Nephron (organoid): ENCODE data around the gene DSCAML1.

Experiments
- H3K27ac Mint-ChIP-seq, 3 experiments: 2 replicates each; pipeline ENCODE4 v1.8.0; 2020; ENCODE audit warnings: mixed read lengths in 3 of 3, mild to moderate bottlenecking in 2 of 3, moderate library complexity in 1 of 3
- H3K27me3 Mint-ChIP-seq: 2 replicates; pipeline ENCODE4 v1.8.0; 2021; ENCODE audit warnings: low read depth, mild to moderate bottlenecking, moderate library complexity, mixed read lengths
- H3K36me3 Mint-ChIP-seq: 2 replicates; pipeline ENCODE4 v1.8.0; 2020; ENCODE audit warnings: low read depth, mixed read lengths
- H3K4me1 Mint-ChIP-seq: 2 replicates; pipeline ENCODE4 v1.8.0; 2020; ENCODE audit warnings: mixed read lengths
- H3K4me3 Mint-ChIP-seq, 3 experiments: 2 replicates each; pipeline ENCODE4 v1.8.0; 2020; ENCODE audit warnings: mild to moderate bottlenecking in 3 of 3, mixed read lengths in 3 of 3, moderate library complexity in 2 of 3
- H3K9me3 Mint-ChIP-seq: 2 replicates; pipeline ENCODE4 v1.8.0; 2020; ENCODE audit warnings: mixed read lengths
- CTCF ChIP-seq, 3 experiments: fragments of 200-600 bp; sonication (generic); IDR thresholded peaks; one replicate each; pipeline ENCODE4 v1.5.0; 2021; ENCODE audit warnings: antibody characterized with exemption in 3 of 3; ENCODE audit not compliant: unreplicated experiment in 3 of 3

DSCAML1 gene

GRCh38 chr11:117646411-117646810 lies 150.6 kb downstream of the DSCAML1 start:
- H3K4me1 Mint-ChIP-seq, result peaks cover 44% of the 10 kb centered on the region
- H3K4me3 Mint-ChIP-seq, result peak overlapping the region in 1 of 3 experiments; percentile 40
- peak overlapping the region; percentile 14 to 53 (median 16) for H3K27ac Mint-ChIP-seq
- H3K9me3 Mint-ChIP-seq, result no peaks in the 10 kb centered on the region
- no peak for TF ChIP-seq CTCF (IDR thresholded peaks at IDR 0.05; ENCODE audit: unreplicated experiment in 3 of 3)
- peaks cover 30% of the 10 kb centered on the region for H3K27me3 Mint-ChIP-seq
- H3K36me3 Mint-ChIP-seq, result no peaks in the 10 kb centered on the region

- no peak overlapping the region for H3K27ac Mint-ChIP-seq
- no peaks in the 10 kb centered on the region for H3K36me3 Mint-ChIP-seq
- H3K9me3 Mint-ChIP-seq, result no peaks in the 10 kb centered on the region
- H3K4me3 Mint-ChIP-seq, result no peak overlapping the region
- TF ChIP-seq CTCF (IDR thresholded peaks at IDR 0.05; ENCODE audit: unreplicated experiment in 3 of 3), result no peak
- peaks cover 42% of the 10 kb centered on the region for H3K4me1 Mint-ChIP-seq
- peaks cover 34% of the 10 kb centered on the region for H3K27me3 Mint-ChIP-seq
These were observed 152.4 kb downstream of the DSCAML1 start for GRCh38 chr11:117644403-117645155.

- Mint-ChIP-seq H3K4me3 (no peak overlapping the region), H3K27me3 (peaks cover 37% of the 10 kb centered on the region), H3K9me3 (no peaks in the 10 kb centered on the region), H3K27ac (no peak overlapping the region), H3K4me1 (peaks cover 37% of the 10 kb centered on the region), H3K36me3 (no peaks in the 10 kb centered on the region)
- TF ChIP-seq CTCF (IDR thresholded peaks at IDR 0.05; ENCODE audit: unreplicated experiment in 3 of 3), result no peak
These were observed 153.3 kb downstream of the DSCAML1 start for GRCh38 chr11:117643606-117644300.

- Mint-ChIP-seq H3K27me3 (peaks cover 37% of the 10 kb centered on the region), H3K36me3 (no peaks in the 10 kb centered on the region), H3K27ac (no peak overlapping the region), H3K4me3 (no peak overlapping the region), H3K9me3 (no peaks in the 10 kb centered on the region), H3K4me1 (peaks cover 29% of the 10 kb centered on the region)
- TF ChIP-seq CTCF (IDR thresholded peaks at IDR 0.05; ENCODE audit: unreplicated experiment in 3 of 3), result no peak
These were observed 154.2 kb downstream of the DSCAML1 start for GRCh38 chr11:117642835-117643234.

GRCh38 chr11:117642396-117642795 lies 154.6 kb downstream of the DSCAML1 start:
- no peak overlapping the region for H3K4me3 Mint-ChIP-seq
- no peaks in the 10 kb centered on the region for H3K36me3 Mint-ChIP-seq
- no peak overlapping the region for H3K27ac Mint-ChIP-seq

More at GRCh38 chr11:117642396-117642795, 154.6 kb downstream of the DSCAML1 start:
- Mint-ChIP-seq H3K27me3 (peaks cover 41% of the 10 kb centered on the region), H3K4me1 (peaks cover 26% of the 10 kb centered on the region), H3K9me3 (no peaks in the 10 kb centered on the region)
- TF ChIP-seq CTCF (IDR thresholded peaks at IDR 0.05; ENCODE audit: unreplicated experiment in 3 of 3), result no peak
